ENCODE results near the gene DLGAP4. TPM values are rescaled to one million over a fixed set of nuclear protein-coding genes. Genes with fewer than 3 reads are reported as not detected.

Gene DLGAP4
- total and polyA plus RNA-seq, 2 of the 13 experiments (the other 11 are each of a cell fraction or from before 2014, with no cell fraction given): 15.2 to 26.7 TPM

DNA sequence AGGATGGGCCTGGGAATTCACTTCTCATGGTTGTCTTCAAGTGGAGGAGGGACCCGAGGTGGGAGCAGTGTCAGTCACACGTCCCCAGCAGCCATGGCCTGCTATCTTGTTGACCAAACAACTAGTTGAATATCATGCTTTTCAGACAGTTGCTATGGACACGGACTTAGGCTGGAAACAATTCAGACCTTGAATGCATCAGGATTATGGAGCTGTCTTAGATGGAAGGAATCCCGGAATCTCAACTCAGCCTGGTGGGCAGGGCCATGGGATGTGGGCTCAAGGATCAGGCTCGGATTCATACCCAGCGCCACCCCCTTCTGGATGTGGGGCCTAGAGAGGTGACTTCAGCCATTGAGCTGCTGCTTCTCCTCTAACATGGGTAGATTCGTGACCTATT, 112.6 kb downstream of the DLGAP4 start:
- Histone ChIP-seq H3K27me3 (ENCODE audit: control insufficient read depth in 1 of 2, insufficient read depth in 2 of 2, low read length in 2 of 2) (peaks cover 2 to 52% of the 10 kb centered on the region in 2 experiments; a peak in 3 of 5 replicates), H3K4me2 (ENCODE audit: low read depth, low read length) (no peak overlapping the region), H3K79me2 (ENCODE audit: insufficient read depth, low read length) (no peaks in the 10 kb centered on the region), H3K9ac (ENCODE audit: insufficient read depth, low read depth, low read length) (no peak overlapping the region), H3K9me3 (ENCODE audit: low read length) (no peaks in the 10 kb centered on the region), H3K36me3 (replicated peaks in 1 of 2; ENCODE audit: control insufficient read depth in 1 of 2, insufficient read depth in 2 of 2, low read length in 2 of 2) (no peaks in the 10 kb centered on the region), H3K4me1 (ENCODE audit: insufficient read depth, low read length) (no peaks in the 10 kb centered on the region), H4K20me1 (ENCODE audit: insufficient read depth, low read length) (no peaks in the 10 kb centered on the region), H3K27ac (ENCODE audit: extremely low read length, insufficient read depth, low read length) (no peak overlapping the region), H3K4me3 (replicated peaks in 1 of 3; ENCODE audit: insufficient read depth in 1 of 3, low read depth in 2 of 3, low read length in 3 of 3) (no peak overlapping the region), H2AFZ (ENCODE audit: low read length) (no peak overlapping the region)
- FAIRE-seq: no peak
- ATAC-seq: no peak
- ChIA-PET POLR2A (no interaction called here), CTCF (ENCODE audit: low intra/inter-chr PET ratio, low total read pairs) (no interaction called here)
- intact Hi-C loops (cut with micrococcal nuclease; ENCODE audit: unreplicated experiment): no loop called here
- no TSS peak for BruUV-seq (replicated peaks)
- TF ChIP-seq, protein P1, sequence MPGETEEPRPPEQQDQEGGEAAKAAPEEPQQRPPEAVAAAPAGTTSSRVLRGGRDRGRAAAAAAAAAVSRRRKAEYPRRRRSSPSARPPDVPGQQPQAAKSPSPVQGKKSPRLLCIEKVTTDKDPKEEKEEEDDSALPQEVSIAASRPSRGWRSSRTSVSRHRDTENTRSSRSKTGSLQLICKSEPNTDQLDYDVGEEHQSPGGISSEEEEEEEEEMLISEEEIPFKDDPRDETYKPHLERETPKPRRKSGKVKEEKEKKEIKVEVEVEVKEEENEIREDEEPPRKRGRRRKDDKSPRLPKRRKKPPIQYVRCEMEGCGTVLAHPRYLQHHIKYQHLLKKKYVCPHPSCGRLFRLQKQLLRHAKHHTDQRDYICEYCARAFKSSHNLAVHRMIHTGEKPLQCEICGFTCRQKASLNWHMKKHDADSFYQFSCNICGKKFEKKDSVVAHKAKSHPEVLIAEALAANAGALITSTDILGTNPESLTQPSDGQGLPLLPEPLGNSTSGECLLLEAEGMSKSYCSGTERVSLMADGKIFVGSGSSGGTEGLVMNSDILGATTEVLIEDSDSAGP (CRISPR knock-in tag; IDR thresholded peaks at IDR 0.05; ENCODE audit: borderline replicate concordance): 0 out of 2 replicates have a peak, but pooled peaks have one; percentile 20
- TF ChIP-seq, protein P2, sequence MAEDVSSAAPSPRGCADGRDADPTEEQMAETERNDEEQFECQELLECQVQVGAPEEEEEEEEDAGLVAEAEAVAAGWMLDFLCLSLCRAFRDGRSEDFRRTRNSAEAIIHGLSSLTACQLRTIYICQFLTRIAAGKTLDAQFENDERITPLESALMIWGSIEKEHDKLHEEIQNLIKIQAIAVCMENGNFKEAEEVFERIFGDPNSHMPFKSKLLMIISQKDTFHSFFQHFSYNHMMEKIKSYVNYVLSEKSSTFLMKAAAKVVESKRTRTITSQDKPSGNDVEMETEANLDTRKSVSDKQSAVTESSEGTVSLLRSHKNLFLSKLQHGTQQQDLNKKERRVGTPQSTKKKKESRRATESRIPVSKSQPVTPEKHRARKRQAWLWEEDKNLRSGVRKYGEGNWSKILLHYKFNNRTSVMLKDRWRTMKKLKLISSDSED (CRISPR knock-in tag; IDR thresholded peaks at IDR 0.05): no peak
- DNase-seq (ENCODE audit: low spot score): no peak
- 29% methylated on average over 7 of the region's 7 CpGs for WGBS (ENCODE audit: low lambda C conversion rate)
- in situ Hi-C loops (cut with HindIII; ENCODE audit: extremely low pct_ligation_motif_present, low pct_unique_long_range_greater_than_20kb): no loop called here

DNA sequence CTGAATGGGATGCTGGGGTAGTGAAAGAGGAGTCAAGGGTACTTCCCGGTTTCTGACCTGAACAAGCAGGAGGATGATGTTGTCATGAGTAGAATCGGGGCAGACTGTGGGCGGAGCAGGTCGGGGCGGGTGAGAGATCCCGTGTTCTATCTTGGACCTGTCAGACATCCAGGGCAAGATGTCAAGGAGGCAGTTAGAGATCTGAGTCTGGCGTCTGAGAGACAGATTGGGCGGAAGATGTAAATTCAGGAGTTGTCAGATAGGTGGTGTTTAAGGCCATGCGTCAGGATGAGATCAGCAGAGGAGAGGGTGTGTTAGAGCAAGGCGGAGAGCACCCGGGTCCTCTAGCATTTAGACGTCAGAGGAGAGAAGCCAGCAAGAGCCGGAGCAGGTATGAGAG, 115.5 kb downstream of the DLGAP4 start:
- ChIA-PET CTCF (ENCODE audit: low intra/inter-chr PET ratio, low total read pairs) (no interaction called here), POLR2A (no interaction called here)
- no peaks in the 10 kb centered on the region for H3K79me2 ChIP-seq (ENCODE audit: insufficient read depth, low read length)
- H3K4me3 ChIP-seq (replicated peaks in 1 of 3; ENCODE audit: insufficient read depth in 1 of 3, low read depth in 2 of 3, low read length in 3 of 3): no peak overlapping the region
- no peaks in the 10 kb centered on the region for H3K36me3 ChIP-seq (replicated peaks in 1 of 2; ENCODE audit: control insufficient read depth in 1 of 2, insufficient read depth in 2 of 2, low read length in 2 of 2)
- no peak overlapping the region for H3K27ac ChIP-seq (ENCODE audit: extremely low read length, insufficient read depth, low read length)
- DNase-seq (ENCODE audit: low spot score) (no peak), FAIRE-seq (no peak), ATAC-seq (no peak; the same call in 2 of the 3 replicates)
- 46% methylated on average over 13 of the region's 13 CpGs for WGBS (ENCODE audit: low lambda C conversion rate)
- peaks cover 2 to 47% of the 10 kb centered on the region in 2 experiments; a peak in 4 of 5 replicates for H3K27me3 ChIP-seq (ENCODE audit: control insufficient read depth in 1 of 2, insufficient read depth in 2 of 2, low read length in 2 of 2)
- intact Hi-C loops (cut with micrococcal nuclease; ENCODE audit: unreplicated experiment) (no loop called here), in situ Hi-C loops (cut with HindIII; ENCODE audit: extremely low pct_ligation_motif_present, low pct_unique_long_range_greater_than_20kb) (no loop called here)
- H3K4me1 ChIP-seq (ENCODE audit: insufficient read depth, low read length): no peaks in the 10 kb centered on the region
- no TSS peak for BruUV-seq (replicated peaks)
- H4K20me1 ChIP-seq (ENCODE audit: insufficient read depth, low read length): no peaks in the 10 kb centered on the region
- no peak overlapping the region for H3K4me2 ChIP-seq (ENCODE audit: low read depth, low read length)
- no peak overlapping the region for H2AFZ ChIP-seq (ENCODE audit: low read length)
- no peak for TF ChIP-seq ZNF761 (CRISPR knock-in tag; conservative IDR thresholded peaks at IDR 0.05)
- TF ChIP-seq, protein P3, sequence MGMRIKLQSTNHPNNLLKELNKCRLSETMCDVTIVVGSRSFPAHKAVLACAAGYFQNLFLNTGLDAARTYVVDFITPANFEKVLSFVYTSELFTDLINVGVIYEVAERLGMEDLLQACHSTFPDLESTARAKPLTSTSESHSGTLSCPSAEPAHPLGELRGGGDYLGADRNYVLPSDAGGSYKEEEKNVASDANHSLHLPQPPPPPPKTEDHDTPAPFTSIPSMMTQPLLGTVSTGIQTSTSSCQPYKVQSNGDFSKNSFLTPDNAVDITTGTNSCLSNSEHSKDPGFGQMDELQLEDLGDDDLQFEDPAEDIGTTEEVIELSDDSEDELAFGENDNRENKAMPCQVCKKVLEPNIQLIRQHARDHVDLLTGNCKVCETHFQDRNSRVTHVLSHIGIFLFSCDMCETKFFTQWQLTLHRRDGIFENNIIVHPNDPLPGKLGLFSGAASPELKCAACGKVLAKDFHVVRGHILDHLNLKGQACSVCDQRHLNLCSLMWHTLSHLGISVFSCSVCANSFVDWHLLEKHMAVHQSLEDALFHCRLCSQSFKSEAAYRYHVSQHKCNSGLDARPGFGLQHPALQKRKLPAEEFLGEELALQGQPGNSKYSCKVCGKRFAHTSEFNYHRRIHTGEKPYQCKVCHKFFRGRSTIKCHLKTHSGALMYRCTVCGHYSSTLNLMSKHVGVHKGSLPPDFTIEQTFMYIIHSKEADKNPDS (CRISPR knock-in tag; IDR thresholded peaks at IDR 0.05): no peak
- TF ChIP-seq MTF1 (CRISPR knock-in tag; IDR thresholded peaks at IDR 0.05): no peak
- no peak overlapping the region for H3K9ac ChIP-seq (ENCODE audit: insufficient read depth, low read depth, low read length)
- no peaks in the 10 kb centered on the region for H3K9me3 ChIP-seq (ENCODE audit: low read length)

Measured in HepG2 (cell line).